Right cardiac atrium (tissue), 5 donors: Measurements from ENCODE around the gene DCLRE1C. TPM values are rescaled to one million over a fixed set of nuclear protein-coding genes. Genes with fewer than 3 reads are reported as not detected.
"Not testable (repeated sequence)": the region's sequence is repeated elsewhere in the genome, so short reads cannot be mapped to it uniquely, and the experiment has no call there.

Source experiments
- ATAC-seq, 2 donors: fragments of 200-7000 bp; cut with Tn5 transposase; one replicate each; pipeline versions ENCODE4 v1.8.0 to v1.9.1; 2020; ENCODE audit warnings: moderate library complexity in 2 of 2, mild to moderate bottlenecking in 1 of 2
- DNase-seq, 3 donors: peaks; one replicate each; pipeline ENCODE4 v3.0.0-alpha.2; 2020
- H3K27ac ChIP-seq: one replicate; pipeline ENCODE4 v1.5.1; 2013; ENCODE audit warnings: mild to moderate bottlenecking, low read length, control low read depth, moderate library complexity
- H3K27me3 ChIP-seq: one replicate; pipeline ENCODE4 v1.6.1; 2013; ENCODE audit not compliant: control insufficient read depth, insufficient read depth
- H3K4me1 ChIP-seq: one replicate; pipeline ENCODE4 v1.6.1; 2013; ENCODE audit warnings: low read length; ENCODE audit not compliant: control insufficient read depth, insufficient read depth
- H3K4me3 ChIP-seq: one replicate; pipeline ENCODE4 v1.5.1; 2013; ENCODE audit warnings: low read length, control low read depth
- H3K9me3 ChIP-seq: one replicate; pipeline ENCODE4 v1.6.1; 2013; ENCODE audit warnings: low read length; ENCODE audit not compliant: control insufficient read depth
- WGBS: extraction: QIAGEN DNeasy Blood & Tissue Kit; methylation state at CpG from one replicate; pipeline ENCODE4 v1.1.7; 2013; 5-methylcytosine and 5-hydroxymethylcytosine counted together
- intact Hi-C, 4 donors: fragments of 100-400 bp; cut with DNase I; formaldehyde crosslinking; loops; one replicate each; pipeline versions ENCODE4 v1.11.0 to v1.14.0; 2022 to 2023
- long read RNA-seq, 4 donors: library from polyadenylated mRNA; unstranded; transcript quantifications; one replicate each; pipeline ENCODE4 v2.0.0, GENCODE V29; 2020 to 2021
- polyA plus RNA-seq: library from polyadenylated mRNA; stranded (reverse); fragments of 200-250 nt; gene quantifications from one replicate; pipeline ENCODE4 v1.2.3, GENCODE V29; 2013
- total RNA-seq, 4 donors: library from RNA; stranded (reverse); fragmentation: NEBNext Ultra II Directional; extraction: Animal tissue kit (Norgen Biotek cat#: 25700); gene quantifications; one replicate each; pipeline ENCODE4 v1.2.1, GENCODE V29; 2021
- donor health status: healthy with polysubstance abuse.
- donor health status: DM: no; HTN: yes; CAD: no.
- donor health status: DM: no; HTN: no; CAD: no.
- donor health status: DM: no; HTN: yes; CAD: no; lungs with severe emphysema.
- donor health status: DM: yes; HTN: yes; CAD: no.

DCLRE1C gene
- total RNA-seq (1 to 10 TPM; 3.8 to 4.6 (median 4.3) TPM), polyA plus RNA-seq (2.2 TPM)
- long read RNA-seq, donor 1, partial matches to known transcripts: 1 of 20 reads
- long read RNA-seq, donor 1, other reads (novel, unspliced or antisense): 13 of 20 reads
- long read RNA-seq, donor 2, partial matches to known transcripts: 0 of 5 reads
- long read RNA-seq, donor 2, other reads (novel, unspliced or antisense): 2 of 5 reads
- long read RNA-seq, donor 3, transcript DCLRE1C-208 (15 exons, 2,463 nt): major isoform, 9 of 38 reads
- long read RNA-seq, donor 3, transcript DCLRE1C-209 (14 exons, 2,354 nt): minor isoform, 6 of 38 reads
- long read RNA-seq, donor 3, partial matches to known transcripts: 3 of 38 reads
- long read RNA-seq, donor 3, other reads (novel, unspliced or antisense): 18 of 38 reads
- long read RNA-seq, donor 4, partial matches to known transcripts: 4 of 4 reads
- long read RNA-seq, donor 4, other reads (novel, unspliced or antisense): 0 of 4 reads

GRCh38 chr10:14954001-14954770 is at the start of gene DCLRE1C:
Gene DCLRE1C, minus strand, starts transcription at chr10:14954096. Its CDS starts 86 bp downstream, at chr10:14954010.
- intact Hi-C loops: loop anchor here in 1 of 4 donors (10.0 kb wide), 2 partner anchors 109 to 141 kb away; partner anchors contain the start of gene RPP38
- Histone ChIP-seq H3K4me1 (peaks cover 4% of the 10 kb centered on the region), H3K4me3 (peak within 1 kb of the TSS; percentile 83), H3K27me3 (no peaks in the 10 kb centered on the region), H3K9me3 (no peaks in the 10 kb centered on the region), H3K27ac (peak within 1 kb of the TSS; percentile 96)
- WGBS: under 1% methylated on average over 45 of the region's 45 CpGs
- peak; percentile 98 for ATAC-seq
- peak; percentile 92 to 96 (median 95) for DNase-seq

DNA sequence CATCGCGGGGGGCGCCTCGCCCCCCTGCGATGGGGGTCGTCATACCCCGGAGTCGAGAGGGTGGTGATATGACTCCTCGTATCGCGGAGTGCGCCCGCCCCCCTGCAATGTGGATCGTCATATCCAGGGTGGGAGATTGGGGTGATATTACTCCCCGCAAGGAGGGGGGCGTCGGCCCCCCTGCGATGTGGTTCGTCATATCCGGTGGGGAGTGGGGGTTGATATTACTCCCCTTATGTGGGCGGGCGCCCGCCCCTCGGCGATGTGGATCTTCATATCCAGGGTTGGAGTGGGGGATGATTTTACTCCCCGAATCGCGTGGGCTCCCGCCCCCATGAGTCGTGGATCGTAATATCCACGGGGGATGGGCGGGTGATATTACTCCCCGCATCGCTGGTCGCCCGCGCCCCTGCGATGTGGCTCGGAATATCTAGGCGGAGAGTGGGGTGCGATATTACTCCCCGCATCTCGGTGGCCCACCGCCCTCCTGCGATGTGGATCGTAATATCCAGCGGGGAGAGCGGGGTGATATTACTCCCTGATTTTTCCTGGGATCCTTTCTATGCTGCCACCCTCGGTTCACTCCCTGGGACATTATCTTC is 42.2 kb upstream of the DCLRE1C start:
- no peak for DNase-seq
- Histone ChIP-seq H3K27ac (no peak overlapping the region), H3K4me3 (no peak overlapping the region), H3K9me3 (no peaks in the 10 kb centered on the region), H3K27me3 (no peaks in the 10 kb centered on the region), H3K4me1 (no peaks in the 10 kb centered on the region)
- ATAC-seq: no peak
- intact Hi-C loops: no loop called here
- 86% methylated on average over 50 of the region's 50 CpGs for WGBS

DNA sequence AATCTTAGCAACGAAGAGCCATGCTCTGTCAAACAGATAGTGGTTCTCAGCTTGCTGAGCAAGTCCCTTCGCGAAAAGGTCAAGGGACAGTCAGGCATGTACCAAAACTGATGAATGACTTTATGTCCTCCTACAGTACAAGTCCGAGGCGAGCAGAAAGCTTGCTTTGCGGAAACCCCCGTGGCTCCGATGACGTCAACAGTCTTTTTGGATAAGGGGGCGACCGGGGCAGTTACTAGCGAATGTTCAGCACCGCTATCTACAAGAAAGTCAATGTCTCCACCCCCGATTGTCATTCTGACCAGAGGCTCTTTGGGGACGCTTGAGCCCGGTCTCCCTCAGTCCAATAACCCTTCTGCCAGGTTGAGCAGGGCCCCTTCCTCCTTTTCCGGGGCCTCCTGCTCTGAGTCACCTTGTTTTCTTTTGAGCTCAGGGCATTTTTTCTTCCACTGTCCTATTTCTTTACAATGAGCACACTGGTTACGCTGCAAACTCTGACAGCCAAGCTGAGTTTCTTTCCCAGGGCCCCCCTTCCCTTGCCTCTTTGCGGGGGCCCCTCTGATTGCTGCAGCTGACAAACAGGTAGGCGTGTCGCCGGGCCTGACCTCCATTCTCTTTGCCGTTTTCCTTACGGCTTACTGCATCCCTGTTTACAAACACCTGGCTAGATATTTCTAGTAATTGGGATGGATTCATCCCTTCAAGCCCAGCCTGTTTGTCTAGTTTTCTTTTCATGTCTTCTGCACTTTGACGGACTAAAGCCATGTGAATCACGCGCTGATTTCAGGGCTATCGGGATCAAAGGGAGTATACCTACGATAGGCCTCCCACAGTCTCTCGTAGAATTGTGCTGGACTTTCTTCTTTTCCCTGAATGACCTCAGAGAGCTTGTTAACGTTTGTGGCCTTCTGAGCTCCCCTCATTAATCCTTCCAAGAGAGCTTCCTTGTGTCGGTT is 39.9 kb upstream of the DCLRE1C start:
- peak in 1 of 3 donors; percentile 51 for DNase-seq
- H3K27me3 ChIP-seq, H3K4me3 ChIP-seq, ATAC-seq, H3K4me1 ChIP-seq, intact Hi-C loops, H3K9me3 ChIP-seq, H3K27ac ChIP-seq: not testable (repeated sequence)
- WGBS: 62% methylated on average over 32 of the region's 32 CpGs

GRCh38 chr10:14992336-14992735 is 38.4 kb upstream of the DCLRE1C start:
- DNase-seq, H3K4me1 ChIP-seq, H3K4me3 ChIP-seq, intact Hi-C loops, H3K9me3 ChIP-seq, H3K27ac ChIP-seq, ATAC-seq, H3K27me3 ChIP-seq: not testable (repeated sequence)
- 87% methylated on average over 9 of the region's 9 CpGs for WGBS

GRCh38 chr10:14991035-14991749 is 37.3 kb upstream of the DCLRE1C start:
- WGBS: 65% methylated on average over 17 of the region's 19 CpGs
- ATAC-seq, intact Hi-C loops, H3K4me3 ChIP-seq, DNase-seq, H3K9me3 ChIP-seq, H3K27me3 ChIP-seq, H3K4me1 ChIP-seq, H3K27ac ChIP-seq: not testable (repeated sequence)

- H3K4me1 ChIP-seq, H3K27me3 ChIP-seq, H3K27ac ChIP-seq, H3K4me3 ChIP-seq, intact Hi-C loops, DNase-seq, ATAC-seq, H3K9me3 ChIP-seq: not testable (repeated sequence)
- 87% methylated on average over 6 of the region's 6 CpGs for WGBS
These were observed 35.7 kb upstream of the DCLRE1C start for GRCh38 chr10:14989552-14989951.

- 91% methylated on average over 3 of the region's 3 CpGs for WGBS
- Histone ChIP-seq H3K4me1 (no peaks in the 10 kb centered on the region), H3K4me3 (no peak overlapping the region), H3K27ac (no peak overlapping the region), H3K9me3 (no peaks in the 10 kb centered on the region), H3K27me3 (no peaks in the 10 kb centered on the region)
- intact Hi-C loops: no loop called here
- no peak for DNase-seq
- no peak for ATAC-seq
These were observed 28.8 kb upstream of the DCLRE1C start for GRCh38 chr10:14982744-14983143.

DNA sequence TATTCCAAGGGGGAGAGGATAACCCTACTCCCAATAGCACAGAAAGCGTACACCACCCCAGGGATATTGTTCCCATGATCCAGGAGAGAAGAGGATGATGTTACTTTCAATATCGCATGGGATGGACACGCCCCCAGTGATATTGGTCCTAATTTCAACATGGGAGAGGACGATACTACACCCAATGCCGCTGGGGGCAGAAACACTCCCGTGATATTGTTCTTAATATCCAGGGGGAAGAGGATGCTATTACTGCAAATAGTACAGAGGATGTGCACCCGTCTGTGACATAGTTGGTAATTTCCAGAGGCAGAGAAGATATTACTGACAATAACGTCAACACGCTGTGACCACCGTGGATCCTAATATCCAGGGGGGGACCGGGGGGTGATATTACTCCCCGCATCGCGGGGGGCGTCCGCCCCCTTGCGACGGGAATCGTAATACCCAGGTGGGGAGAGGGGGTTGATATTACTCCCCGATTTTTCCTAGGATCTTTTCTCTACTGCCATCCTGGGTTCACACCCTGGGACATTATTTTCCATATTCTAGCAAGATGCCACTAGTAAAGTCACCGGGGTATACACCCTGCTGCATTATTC is 21.9 kb upstream of the DCLRE1C start:
- WGBS: 24% methylated on average over 21 of the region's 21 CpGs
- Histone ChIP-seq H3K4me3 (no peak overlapping the region), H3K9me3 (no peaks in the 10 kb centered on the region), H3K4me1 (no peaks in the 10 kb centered on the region), H3K27ac (no peak overlapping the region), H3K27me3 (no peaks in the 10 kb centered on the region)
- intact Hi-C loops: no loop called here
- DNase-seq (no peak), ATAC-seq (no peak)

DNA sequence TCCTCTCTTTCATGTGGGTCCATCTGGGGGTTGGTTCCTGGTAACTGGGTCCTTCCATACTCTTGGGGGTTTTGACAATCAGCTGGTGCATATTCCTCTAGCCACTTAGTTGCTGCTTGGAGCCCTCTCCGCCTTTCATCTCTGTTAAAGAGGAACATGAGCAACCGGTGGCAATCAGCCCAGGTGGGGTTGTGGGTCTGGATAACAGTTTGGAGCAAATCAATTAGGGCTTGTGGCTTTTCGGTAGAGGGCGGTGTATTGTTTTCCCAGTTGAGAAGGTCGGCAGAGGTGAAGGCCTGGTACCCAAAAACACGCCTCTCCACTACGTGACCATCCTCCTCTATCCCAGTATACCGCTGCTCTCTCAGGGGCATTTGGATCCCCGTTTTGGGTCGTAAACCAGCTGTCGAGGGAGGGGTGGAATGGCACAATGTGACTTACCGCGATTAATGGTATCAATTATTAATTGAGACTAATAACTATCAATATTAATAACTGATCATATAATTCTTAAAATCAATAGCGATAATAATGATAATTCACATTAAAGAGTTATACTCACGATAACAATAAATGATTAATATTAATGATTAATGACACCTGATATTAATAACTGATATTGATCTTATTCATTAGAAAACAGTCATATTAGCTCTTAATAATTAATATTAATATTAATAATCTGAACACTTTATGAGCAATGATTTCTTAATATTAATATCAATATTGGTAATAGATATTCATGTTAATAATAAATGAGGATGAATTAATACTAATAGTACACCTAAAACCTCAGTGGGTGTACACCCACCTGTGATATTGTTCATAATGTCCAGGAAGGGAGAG is 20.5 kb upstream of the DCLRE1C start:
- DNase-seq, H3K27ac ChIP-seq, ATAC-seq, H3K4me3 ChIP-seq, H3K27me3 ChIP-seq, H3K4me1 ChIP-seq, intact Hi-C loops, H3K9me3 ChIP-seq: not testable (repeated sequence)
- 42% methylated on average over 15 of the region's 15 CpGs for WGBS
